ENCODE results near the gene SLC15A1.

DNA sequence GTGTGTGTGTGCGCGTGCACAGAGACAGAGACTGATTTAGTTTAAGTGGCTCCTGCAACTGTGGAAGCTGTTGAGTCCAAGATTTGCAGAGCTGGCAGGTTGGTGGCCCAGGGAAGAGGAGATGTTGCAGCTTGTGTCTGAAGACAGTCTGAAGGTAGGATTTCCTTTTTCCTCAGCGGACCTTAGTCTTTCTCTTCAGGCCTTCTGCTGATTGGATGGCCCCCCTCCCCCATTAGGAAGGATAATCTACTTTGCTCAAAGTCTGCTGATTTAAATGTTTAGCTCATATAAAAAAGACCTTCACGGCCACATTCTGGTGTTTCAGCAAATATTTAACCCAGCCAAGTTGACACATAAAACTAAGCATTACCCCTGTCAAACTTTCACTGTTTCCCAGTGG, 84.3 kb downstream of the SLC15A1 start:
- TF ChIP-seq POLR2A (IDR thresholded peaks at IDR 0.05; ENCODE audit: low read length), result no peak
- TF ChIP-seq GATA1 (IDR thresholded peaks at IDR 0.05; ENCODE audit: low read depth, low read length), result no peak
